ENCODE results near the gene AKTIP. TPM values are rescaled to one million over a fixed set of nuclear protein-coding genes. Genes with fewer than 3 reads are reported as not detected.

AKTIP gene
- total RNA-seq, 1 experiment from 2014 or later = 13.2 TPM

- ATAC-seq (no peak), DNase-seq (no peak)
- H3K79me2 ChIP-seq (ENCODE audit: low read length) = no peaks in the 10 kb centered on the region
- no peaks in the 10 kb centered on the region for H3K36me3 ChIP-seq (ENCODE audit: low read depth, low read length)
- H3K9ac ChIP-seq (ENCODE audit: low read length) = no peak overlapping the region
- H3K4me2 ChIP-seq (ENCODE audit: low read length) = no peak overlapping the region
- H3K27ac ChIP-seq (ENCODE audit: low read length) = no peak overlapping the region
- no TSS peak for BruUV-seq (replicated peaks)
- no peaks in the 10 kb centered on the region for H4K20me1 ChIP-seq (ENCODE audit: low read length)
- no peaks in the 10 kb centered on the region for H3K27me3 ChIP-seq (ENCODE audit: low read length)
- no peaks in the 10 kb centered on the region for H3K4me1 ChIP-seq (ENCODE audit: insufficient read depth, low read length)
- POLR2A ChIA-PET (ENCODE audit: unreplicated experiment) = no interaction called here
- intact Hi-C loops (cut with micrococcal nuclease) = no loop called here
- no peaks in the 10 kb centered on the region for H3F3A ChIP-seq (ENCODE audit: low read length, unreplicated experiment)
- CTCF ChIA-PET = no interaction called here
- H3K4me3 ChIP-seq (ENCODE audit: low read length) = no peak overlapping the region
- H2AFZ ChIP-seq (ENCODE audit: low read length) = no peak overlapping the region
- TF ChIP-seq CTCF (conservative IDR thresholded peaks at IDR 0.05; ENCODE audit: low read depth, low read length) = no peak
- no peak for TF ChIP-seq EZH2 (IDR thresholded peaks at IDR 0.05; ENCODE audit: low read length, unreplicated experiment)
- TF ChIP-seq EZH2phosphoT487 (IDR thresholded peaks at IDR 0.05; ENCODE audit: borderline replicate concordance, low read length) = no peak
- no peaks in the 10 kb centered on the region for H3K9me3 ChIP-seq (ENCODE audit: low read length)
- no peaks in the 10 kb centered on the region for H3K9me2 ChIP-seq (replicated peaks; ENCODE audit: low read length)
Measured at GRCh38 chr16:53523971-53524548, 21.1 kb upstream of the AKTIP start.

GRCh38 chr16:53523126-53523804 lies 20.3 kb upstream of the AKTIP start:
- no peak for TF ChIP-seq EZH2phosphoT487 (IDR thresholded peaks at IDR 0.05; ENCODE audit: borderline replicate concordance, low read length)
- no peak for TF ChIP-seq EZH2 (IDR thresholded peaks at IDR 0.05; ENCODE audit: low read length, unreplicated experiment)
- TF ChIP-seq CTCF (conservative IDR thresholded peaks at IDR 0.05; ENCODE audit: low read depth, low read length) = no peak
- ATAC-seq = no peak
- DNase-seq = no peak
- BruUV-seq (replicated peaks) = no TSS peak
- Histone ChIP-seq H3K79me2 (ENCODE audit: low read length) (no peaks in the 10 kb centered on the region), H3K4me3 (ENCODE audit: low read length) (no peak overlapping the region), H3K4me1 (ENCODE audit: insufficient read depth, low read length) (no peaks in the 10 kb centered on the region), H4K20me1 (ENCODE audit: low read length) (no peaks in the 10 kb centered on the region), H3K9ac (ENCODE audit: low read length) (no peak overlapping the region), H3K9me3 (ENCODE audit: low read length) (no peaks in the 10 kb centered on the region), H3K27me3 (ENCODE audit: low read length) (no peaks in the 10 kb centered on the region), H2AFZ (ENCODE audit: low read length) (no peak overlapping the region), H3K27ac (ENCODE audit: low read length) (no peak overlapping the region), H3K9me2 (replicated peaks; ENCODE audit: low read length) (no peaks in the 10 kb centered on the region), H3K4me2 (ENCODE audit: low read length) (no peak overlapping the region), H3K36me3 (ENCODE audit: low read depth, low read length) (no peaks in the 10 kb centered on the region), H3F3A (ENCODE audit: low read length, unreplicated experiment) (no peaks in the 10 kb centered on the region)
- intact Hi-C loops (cut with micrococcal nuclease) = no loop called here
- CTCF ChIA-PET = no interaction called here
- POLR2A ChIA-PET (ENCODE audit: unreplicated experiment) = no interaction called here

GRCh38 chr16:53519417-53520091 lies 16.5 kb upstream of the AKTIP start:
- no peak for ATAC-seq
- H3K9ac ChIP-seq (ENCODE audit: low read length) = no peak overlapping the region

More at GRCh38 chr16:53519417-53520091, 16.5 kb upstream of the AKTIP start:
- Histone ChIP-seq H4K20me1 (ENCODE audit: low read length) (no peaks in the 10 kb centered on the region), H3K4me1 (ENCODE audit: insufficient read depth, low read length) (no peaks in the 10 kb centered on the region), H2AFZ (ENCODE audit: low read length) (no peak overlapping the region), H3K79me2 (ENCODE audit: low read length) (no peaks in the 10 kb centered on the region), H3K9me2 (replicated peaks; ENCODE audit: low read length) (no peaks in the 10 kb centered on the region), H3F3A (ENCODE audit: low read length, unreplicated experiment) (no peaks in the 10 kb centered on the region), H3K4me3 (ENCODE audit: low read length) (no peak overlapping the region), H3K27me3 (ENCODE audit: low read length) (no peaks in the 10 kb centered on the region), H3K4me2 (ENCODE audit: low read length) (no peak overlapping the region), H3K9me3 (ENCODE audit: low read length) (no peaks in the 10 kb centered on the region), H3K36me3 (ENCODE audit: low read depth, low read length) (no peaks in the 10 kb centered on the region), H3K27ac (ENCODE audit: low read length) (no peak overlapping the region)
- TF ChIP-seq EZH2 (IDR thresholded peaks at IDR 0.05; ENCODE audit: low read length, unreplicated experiment) (no peak), EZH2phosphoT487 (IDR thresholded peaks at IDR 0.05; ENCODE audit: borderline replicate concordance, low read length) (no peak), CTCF (conservative IDR thresholded peaks at IDR 0.05; ENCODE audit: low read depth, low read length) (no peak)
- intact Hi-C loops (cut with micrococcal nuclease) = no loop called here
- ChIA-PET CTCF (no interaction called here), POLR2A (ENCODE audit: unreplicated experiment) (no interaction called here)
- no TSS peak for BruUV-seq (replicated peaks)
- DNase-seq = no peak
